ENCODE measurements around the gene FBXO41. TPM values are rescaled to one million over a fixed set of nuclear protein-coding genes. Genes with fewer than 3 reads are reported as not detected.

The FBXO41 gene
- total RNA-seq, 1 donor from 2014 or later = 2.1 TPM

DNA sequence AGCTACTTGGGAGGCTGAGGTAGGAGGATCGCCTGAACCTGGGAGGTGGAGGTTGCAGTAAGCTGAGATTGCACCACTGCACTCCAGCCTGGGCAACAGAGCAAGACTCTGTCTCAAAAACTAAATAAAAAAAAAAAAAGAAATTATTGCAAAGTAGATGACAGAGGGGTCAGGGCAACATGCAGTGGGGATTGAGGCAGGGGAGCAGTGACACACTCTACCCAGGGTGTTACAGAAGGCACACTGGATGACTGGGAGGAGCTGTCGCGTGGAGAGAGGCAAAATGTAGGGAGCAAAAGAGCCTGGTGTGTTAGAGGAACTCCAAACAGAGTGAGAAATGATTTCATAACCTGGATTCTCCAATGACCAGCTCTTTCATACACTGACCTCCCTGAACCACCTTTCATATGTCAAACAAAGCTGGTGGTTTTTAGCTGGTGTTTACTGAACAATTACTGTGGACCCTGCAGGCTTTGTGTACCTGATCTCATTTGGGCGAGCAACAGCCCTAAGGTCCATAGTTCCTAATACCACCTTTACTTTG lies 22.1 kb downstream of the FBXO41 start:
- Histone ChIP-seq H3K27ac (no peak overlapping the region), H3K27me3 (peaks cover 9% of the 10 kb centered on the region), H3K4me1 (no peaks in the 10 kb centered on the region), H3K9me3 (no peaks in the 10 kb centered on the region), H3K4me3 (no peak overlapping the region), H3K36me3 (no peaks in the 10 kb centered on the region)
- TF ChIP-seq, protein P1, sequence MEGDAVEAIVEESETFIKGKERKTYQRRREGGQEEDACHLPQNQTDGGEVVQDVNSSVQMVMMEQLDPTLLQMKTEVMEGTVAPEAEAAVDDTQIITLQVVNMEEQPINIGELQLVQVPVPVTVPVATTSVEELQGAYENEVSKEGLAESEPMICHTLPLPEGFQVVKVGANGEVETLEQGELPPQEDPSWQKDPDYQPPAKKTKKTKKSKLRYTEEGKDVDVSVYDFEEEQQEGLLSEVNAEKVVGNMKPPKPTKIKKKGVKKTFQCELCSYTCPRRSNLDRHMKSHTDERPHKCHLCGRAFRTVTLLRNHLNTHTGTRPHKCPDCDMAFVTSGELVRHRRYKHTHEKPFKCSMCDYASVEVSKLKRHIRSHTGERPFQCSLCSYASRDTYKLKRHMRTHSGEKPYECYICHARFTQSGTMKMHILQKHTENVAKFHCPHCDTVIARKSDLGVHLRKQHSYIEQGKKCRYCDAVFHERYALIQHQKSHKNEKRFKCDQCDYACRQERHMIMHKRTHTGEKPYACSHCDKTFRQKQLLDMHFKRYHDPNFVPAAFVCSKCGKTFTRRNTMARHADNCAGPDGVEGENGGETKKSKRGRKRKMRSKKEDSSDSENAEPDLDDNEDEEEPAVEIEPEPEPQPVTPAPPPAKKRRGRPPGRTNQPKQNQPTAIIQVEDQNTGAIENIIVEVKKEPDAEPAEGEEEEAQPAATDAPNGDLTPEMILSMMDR (IDR thresholded peaks at IDR 0.05) = no peak
- ATAC-seq (no peak), DNase-seq (no peak)
- intact Hi-C loops (cut with DNase I) = no loop called here

DNA sequence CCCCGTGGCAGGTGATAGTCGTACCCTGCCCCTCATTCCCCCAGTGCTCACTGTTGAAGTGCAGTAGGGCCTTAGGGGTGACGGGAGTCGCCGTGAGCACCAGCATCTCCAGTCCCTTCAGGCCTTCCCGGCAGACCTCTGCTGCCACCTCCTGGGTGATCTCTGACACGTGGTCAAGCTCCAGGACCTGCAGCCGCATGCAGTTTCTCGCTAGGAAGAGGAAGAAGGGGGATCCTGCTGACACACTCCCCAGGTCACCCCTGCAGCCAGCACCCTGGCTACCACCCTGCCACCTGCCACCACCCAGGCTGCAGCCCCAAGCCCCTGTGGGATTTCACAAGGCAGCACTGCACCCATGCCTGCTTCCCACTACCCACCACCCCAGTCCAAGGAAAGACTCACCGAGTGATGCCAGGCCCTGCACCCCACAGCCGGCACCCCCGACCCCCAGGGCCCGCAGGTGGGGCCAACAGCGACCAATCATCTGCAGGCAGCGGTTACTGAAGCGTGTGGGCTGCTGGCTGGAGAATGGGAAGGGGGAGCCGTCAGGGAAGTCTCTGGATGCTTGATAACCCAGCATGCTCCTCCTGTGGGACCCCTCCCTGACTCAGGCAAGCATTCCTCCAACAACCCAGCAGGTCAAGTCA lies 23.8 kb downstream of the FBXO41 start:
- no peak overlapping the region for H3K27ac ChIP-seq
- ATAC-seq (peak; percentile 75), DNase-seq (peak; percentile 79)
- H3K9me3 ChIP-seq = no peaks in the 10 kb centered on the region
- H3K27me3 ChIP-seq = no peaks in the 10 kb centered on the region
- no peak overlapping the region for H3K4me3 ChIP-seq
- intact Hi-C loops (cut with DNase I) = no loop called here
- no peaks in the 10 kb centered on the region for H3K4me1 ChIP-seq
- TF ChIP-seq, protein P1 (IDR thresholded peaks at IDR 0.05) = peak; percentile 34
- H3K36me3 ChIP-seq = no peaks in the 10 kb centered on the region

DNA sequence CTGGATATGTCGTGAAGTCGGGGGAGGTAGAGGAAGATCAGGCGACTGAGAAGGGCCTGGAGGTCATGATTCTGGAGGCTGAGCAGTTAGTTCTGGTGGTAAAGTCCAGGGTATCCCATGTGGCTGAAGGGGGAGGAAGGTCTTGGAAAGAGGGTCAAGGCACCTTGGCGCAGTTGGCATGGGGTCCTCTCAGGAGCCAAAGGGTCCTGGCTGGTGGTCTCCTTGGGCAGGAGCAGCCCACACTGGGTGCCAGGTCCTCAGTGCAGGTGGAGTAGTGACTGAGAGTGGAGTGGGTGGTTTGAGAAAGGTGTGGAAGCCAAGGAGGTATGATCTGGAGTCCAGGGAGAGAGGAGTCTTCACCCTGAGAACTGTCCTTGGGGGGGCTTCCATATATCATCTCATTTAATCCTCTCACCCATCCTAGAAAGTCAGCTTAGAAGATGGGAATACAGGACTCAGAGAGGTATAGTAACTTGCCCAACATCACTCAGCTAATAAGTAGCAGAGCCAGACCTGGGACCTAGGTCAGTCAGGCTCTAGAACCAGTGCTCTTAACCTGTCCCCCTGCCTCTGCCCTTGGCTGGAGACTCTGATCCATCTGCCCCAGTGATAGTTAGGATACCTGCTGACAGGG lies 24.5 kb downstream of the FBXO41 start:
- Histone ChIP-seq H3K4me3 (no peak overlapping the region), H3K4me1 (no peaks in the 10 kb centered on the region), H3K9me3 (no peaks in the 10 kb centered on the region), H3K27me3 (no peaks in the 10 kb centered on the region), H3K27ac (no peak overlapping the region), H3K36me3 (no peaks in the 10 kb centered on the region)
- peak; percentile 39 for DNase-seq
- TF ChIP-seq, protein P1 (IDR thresholded peaks at IDR 0.05) = no peak
- intact Hi-C loops (cut with DNase I) = no loop called here
- no peak for ATAC-seq

DNA sequence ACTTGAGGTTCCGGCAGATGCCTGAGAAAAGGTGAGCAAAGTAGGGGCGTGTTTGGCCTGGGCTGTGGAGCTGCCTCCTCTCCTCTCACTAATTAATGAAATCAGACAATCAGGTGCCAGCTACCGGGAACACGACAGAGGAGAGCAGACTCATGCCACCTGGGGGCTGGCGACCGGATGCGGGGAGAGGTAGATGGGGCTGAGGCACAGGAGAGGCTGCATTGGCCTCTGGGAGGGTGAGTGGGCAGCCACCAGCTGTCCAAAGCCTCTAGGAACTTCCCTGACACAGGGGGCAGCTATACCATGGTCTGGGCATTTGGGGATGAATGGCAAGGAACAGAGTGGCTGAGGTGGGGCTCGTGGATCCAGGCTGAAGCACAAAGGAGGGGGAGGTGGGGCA lies 25.0 kb downstream of the FBXO41 start:
- Histone ChIP-seq H3K9me3 (no peaks in the 10 kb centered on the region), H3K27me3 (no peaks in the 10 kb centered on the region), H3K36me3 (peaks cover 1% of the 10 kb centered on the region), H3K4me1 (no peaks in the 10 kb centered on the region), H3K27ac (no peak overlapping the region), H3K4me3 (no peak overlapping the region)
- ATAC-seq (no peak), DNase-seq (peak; percentile 46)
- intact Hi-C loops (cut with DNase I) = no loop called here
- TF ChIP-seq, protein P1 (IDR thresholded peaks at IDR 0.05) = no peak

DNA sequence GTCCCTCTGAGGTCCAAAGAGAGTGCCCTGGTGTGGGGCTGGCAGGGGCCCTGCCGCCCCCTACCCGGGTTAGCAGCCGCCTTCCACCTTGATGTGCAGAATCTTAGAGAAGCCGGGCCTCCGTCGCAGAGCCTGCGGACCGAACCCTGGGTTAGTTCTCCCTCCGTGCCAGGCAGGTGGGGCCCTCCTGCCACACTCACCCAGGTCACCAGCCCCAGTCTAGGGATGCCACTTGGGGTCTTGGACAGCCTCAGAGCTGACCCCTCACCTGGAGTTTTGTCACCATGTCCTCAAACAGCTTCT lies 25.4 kb downstream of the FBXO41 start:
- ATAC-seq (no peak), DNase-seq (peak; percentile 43)
- H3K27ac ChIP-seq = no peak overlapping the region
- H3K4me1 ChIP-seq = no peaks in the 10 kb centered on the region
- H3K4me3 ChIP-seq = no peak overlapping the region
- no peaks in the 10 kb centered on the region for H3K27me3 ChIP-seq
- intact Hi-C loops (cut with DNase I) = no loop called here
- TF ChIP-seq, protein P1 (IDR thresholded peaks at IDR 0.05) = no peak
- no peaks in the 10 kb centered on the region for H3K9me3 ChIP-seq
- H3K36me3 ChIP-seq = peaks cover 5% of the 10 kb centered on the region
